ENCODE measurements around the gene AQP6. TPM values are rescaled to one million over a fixed set of nuclear protein-coding genes. Genes with fewer than 3 reads are reported as not detected.

Gene AQP6
- polyA plus RNA-seq, 1 of the 3 experiments (the other 2 are of a cell fraction): 0.10 TPM

DNA sequence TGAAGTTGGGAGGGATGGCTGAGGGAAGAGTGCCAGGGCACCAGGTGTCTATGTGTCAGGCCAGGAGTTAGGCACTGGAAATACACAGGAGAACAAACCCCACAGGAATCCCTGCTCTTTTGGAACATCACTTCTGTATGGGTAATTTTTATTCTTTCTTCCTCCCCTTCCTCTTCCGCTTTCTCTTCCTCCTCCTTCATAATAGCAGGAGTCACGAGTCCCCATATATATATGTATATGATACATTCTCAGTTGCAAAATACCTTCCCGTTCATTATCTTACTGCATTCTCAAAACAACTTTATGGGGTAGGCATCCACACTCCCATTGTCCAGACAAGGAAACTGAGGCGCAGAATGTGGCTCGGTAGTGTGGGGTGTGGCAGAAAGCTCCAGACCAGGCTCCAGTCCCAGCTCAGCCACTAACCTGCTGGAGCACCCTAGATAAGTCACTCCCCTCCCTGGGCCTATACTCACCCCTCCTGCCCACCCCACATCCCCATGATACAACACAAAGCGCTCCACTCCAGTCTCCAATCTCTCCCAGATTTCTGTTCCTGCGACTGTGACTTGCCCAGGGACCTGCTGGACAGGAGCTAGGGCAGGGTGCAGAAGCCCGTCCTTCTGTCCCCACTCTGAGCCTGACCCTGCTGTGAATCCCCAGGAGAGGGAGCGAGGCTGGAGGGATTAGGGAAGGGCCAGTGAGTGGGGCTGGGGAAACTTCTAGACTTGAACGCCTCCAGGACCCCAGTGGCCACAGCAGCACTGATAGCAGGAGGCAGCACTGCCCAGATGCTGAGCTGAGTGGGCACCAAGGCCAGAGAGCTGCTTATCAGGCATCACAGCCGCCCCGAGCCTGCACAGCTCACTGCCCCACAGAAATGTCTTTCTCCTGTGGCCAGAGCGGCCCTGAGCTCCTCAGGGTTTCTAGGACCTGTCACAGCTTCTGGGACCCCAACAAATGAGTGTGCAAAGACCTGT lies 23.6 kb upstream of the AQP6 start:
- POLR2A ChIA-PET: interaction anchor here (0.6 kb wide), 1 partner anchor 25 kb away, joined by 3 read pairs; no protein-coding TSS in a partner anchor
- H3K9ac ChIP-seq: no peak overlapping the region

More for the DNA sequence above, 23.6 kb upstream of the AQP6 start:
- no peaks in the 10 kb centered on the region for H4K20me1 ChIP-seq (ENCODE audit: insufficient read depth)
- no peak for TF ChIP-seq FOXJ3 (CRISPR knock-in tag; IDR thresholded peaks at IDR 0.05)
- no peak for TF ChIP-seq EZH2phosphoT487 (IDR thresholded peaks at IDR 0.05; ENCODE audit: borderline replicate concordance, low read depth)
- TF ChIP-seq FOSL2 (IDR thresholded peaks at IDR 0.05; ENCODE audit: borderline replicate concordance, low read depth): no peak
- no peak for TF ChIP-seq POLR2AphosphoS5 (IDR thresholded peaks at IDR 0.05; ENCODE audit: low read depth, low read length)
- TF ChIP-seq NRF1 (IDR thresholded peaks at IDR 0.05; ENCODE audit: low read depth, low read length): no peak
- no peak for TF ChIP-seq EP300 (IDR thresholded peaks at IDR 0.05; ENCODE audit: borderline replicate concordance in 1 of 2, low read depth in 1 of 2, low read length in 1 of 2)
- TF ChIP-seq MEF2A (IDR thresholded peaks at IDR 0.05; ENCODE audit: borderline replicate concordance, low read depth): no peak
- TF ChIP-seq, protein P1, sequence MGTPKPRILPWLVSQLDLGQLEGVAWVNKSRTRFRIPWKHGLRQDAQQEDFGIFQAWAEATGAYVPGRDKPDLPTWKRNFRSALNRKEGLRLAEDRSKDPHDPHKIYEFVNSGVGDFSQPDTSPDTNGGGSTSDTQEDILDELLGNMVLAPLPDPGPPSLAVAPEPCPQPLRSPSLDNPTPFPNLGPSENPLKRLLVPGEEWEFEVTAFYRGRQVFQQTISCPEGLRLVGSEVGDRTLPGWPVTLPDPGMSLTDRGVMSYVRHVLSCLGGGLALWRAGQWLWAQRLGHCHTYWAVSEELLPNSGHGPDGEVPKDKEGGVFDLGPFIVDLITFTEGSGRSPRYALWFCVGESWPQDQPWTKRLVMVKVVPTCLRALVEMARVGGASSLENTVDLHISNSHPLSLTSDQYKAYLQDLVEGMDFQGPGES (IDR thresholded peaks at IDR 0.05; ENCODE audit: low read depth, low read length): no peak
- no peak for TF ChIP-seq RCOR1 (IDR thresholded peaks at IDR 0.05; ENCODE audit: low read length)
- no peak for TF ChIP-seq RXRA (IDR thresholded peaks at IDR 0.05; ENCODE audit: borderline replicate concordance, low read depth)
- no peak for TF ChIP-seq TEAD4 (IDR thresholded peaks at IDR 0.05; ENCODE audit: borderline replicate concordance, insufficient read depth)
- TF ChIP-seq RAD21 (IDR thresholded peaks at IDR 0.05; ENCODE audit: low read length): no peak
- TF ChIP-seq SIN3A (IDR thresholded peaks at IDR 0.05; ENCODE audit: borderline replicate concordance, low read depth, low read length): no peak
- TF ChIP-seq, protein P2, sequence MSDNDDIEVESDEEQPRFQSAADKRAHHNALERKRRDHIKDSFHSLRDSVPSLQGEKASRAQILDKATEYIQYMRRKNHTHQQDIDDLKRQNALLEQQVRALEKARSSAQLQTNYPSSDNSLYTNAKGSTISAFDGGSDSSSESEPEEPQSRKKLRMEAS (IDR thresholded peaks at IDR 0.05; ENCODE audit: low read depth): no peak
- TF ChIP-seq, protein P3, sequence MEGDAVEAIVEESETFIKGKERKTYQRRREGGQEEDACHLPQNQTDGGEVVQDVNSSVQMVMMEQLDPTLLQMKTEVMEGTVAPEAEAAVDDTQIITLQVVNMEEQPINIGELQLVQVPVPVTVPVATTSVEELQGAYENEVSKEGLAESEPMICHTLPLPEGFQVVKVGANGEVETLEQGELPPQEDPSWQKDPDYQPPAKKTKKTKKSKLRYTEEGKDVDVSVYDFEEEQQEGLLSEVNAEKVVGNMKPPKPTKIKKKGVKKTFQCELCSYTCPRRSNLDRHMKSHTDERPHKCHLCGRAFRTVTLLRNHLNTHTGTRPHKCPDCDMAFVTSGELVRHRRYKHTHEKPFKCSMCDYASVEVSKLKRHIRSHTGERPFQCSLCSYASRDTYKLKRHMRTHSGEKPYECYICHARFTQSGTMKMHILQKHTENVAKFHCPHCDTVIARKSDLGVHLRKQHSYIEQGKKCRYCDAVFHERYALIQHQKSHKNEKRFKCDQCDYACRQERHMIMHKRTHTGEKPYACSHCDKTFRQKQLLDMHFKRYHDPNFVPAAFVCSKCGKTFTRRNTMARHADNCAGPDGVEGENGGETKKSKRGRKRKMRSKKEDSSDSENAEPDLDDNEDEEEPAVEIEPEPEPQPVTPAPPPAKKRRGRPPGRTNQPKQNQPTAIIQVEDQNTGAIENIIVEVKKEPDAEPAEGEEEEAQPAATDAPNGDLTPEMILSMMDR (IDR thresholded peaks at IDR 0.05): no peak
- no peak overlapping the region for H3K4me3 ChIP-seq (ENCODE audit: low read depth in 2 of 2, low read length in 1 of 2)
- no peaks in the 10 kb centered on the region for H3F3A ChIP-seq (replicated peaks; ENCODE audit: insufficient read depth)
- no peak for DNase-seq
- H3K27me3 ChIP-seq (ENCODE audit: insufficient read depth): no peaks in the 10 kb centered on the region
- H2AFZ ChIP-seq (ENCODE audit: low read depth): no peak overlapping the region
- H3K4me2 ChIP-seq: no peak overlapping the region
- H3K27ac ChIP-seq (ENCODE audit: low read depth in 2 of 2, low read length in 1 of 2): no peak overlapping the region
- no peaks in the 10 kb centered on the region for H3K79me2 ChIP-seq (ENCODE audit: insufficient read depth)
- H3K9me3 ChIP-seq: no peaks in the 10 kb centered on the region
- CTCF ChIA-PET: interaction anchor here (0.8 to 6.1 kb wide), 11 partner anchors 10 to 163 kb away, joined by 3 to 101 read pairs (median 3); partner anchors contain the start of gene COX14
- no peaks in the 10 kb centered on the region for H3K9me2 ChIP-seq
- H3K36me3 ChIP-seq (replicated peaks in 1 of 2; ENCODE audit: control insufficient read depth in 1 of 2, insufficient read depth in 2 of 2, low read length in 1 of 2): no peaks in the 10 kb centered on the region
- 89% methylated on average over 13 of the region's 13 CpGs for whole genome bisulfite sequencing (ENCODE audit: low lambda C conversion rate)
- peaks cover 0 to 20% of the 10 kb centered on the region in 2 experiments; a peak in 1 of 4 replicates for H3K4me1 ChIP-seq (ENCODE audit: control insufficient read depth in 1 of 2, insufficient read depth in 2 of 2, low read depth in 1 of 2, low read length in 1 of 2)

Data from SK-N-SH (cell line).